Neural progenitor cell (in vitro differentiated cells): Measurements from ENCODE around the gene CDK17. TPM values are rescaled to one million over a fixed set of nuclear protein-coding genes. Genes with fewer than 3 reads are reported as not detected.

Source experiments
- DNase-seq: peaks from one replicate; pipeline ENCODE4 v3.0.0-alpha.2; 2016; ENCODE audit warnings: low spot score
- H2AFZ ChIP-seq: fragments of 200-600 bp; sonication (generic); replicated peaks from 2 replicates; pipeline ENCODE4 v1.6.1; 2016; ENCODE audit warnings: antibody characterized with exemption
- H3F3A ChIP-seq: fragments of 200-600 bp; sonication (generic); 2 replicates; pipeline ENCODE4 v1.6.1; 2016; ENCODE audit warnings: antibody characterized with exemption, low read depth
- H3K27ac ChIP-seq: fragments of 200-600 bp; sonication (generic); 2 replicates; pipeline ENCODE4 v1.5.1; 2016; ENCODE audit warnings: mild to moderate bottlenecking
- H3K27me3 ChIP-seq: fragments of 200-600 bp; sonication (generic); 2 replicates; pipeline ENCODE4 v1.6.1; 2016; ENCODE audit warnings: mild to moderate bottlenecking, moderate library complexity
- H3K36me3 ChIP-seq: fragments of 200-600 bp; sonication (generic); 2 replicates; pipeline ENCODE4 v1.5.1; 2016
- H3K4me1 ChIP-seq: fragments of 200-600 bp; sonication (generic); 2 replicates; pipeline ENCODE4 v1.6.1; 2016; ENCODE audit warnings: mixed run types
- H3K4me2 ChIP-seq: fragments of 200-600 bp; sonication (generic); 2 replicates; pipeline ENCODE4 v1.6.1; 2016
- H3K4me3 ChIP-seq: fragments of 200-600 bp; sonication (generic); 2 replicates; pipeline ENCODE4 v1.5.1; 2016
- H3K79me2 ChIP-seq: fragments of 200-600 bp; sonication (generic); 2 replicates; pipeline ENCODE4 v1.6.1; 2016; ENCODE audit warnings: low read depth
- H3K9ac ChIP-seq: fragments of 200-600 bp; sonication (generic); 2 replicates; pipeline ENCODE4 v1.6.1; 2016
- H3K9me3 ChIP-seq: fragments of 200-600 bp; sonication (generic); 2 replicates; pipeline ENCODE4 v1.5.1; 2016; ENCODE audit warnings: low read depth
- H4K20me1 ChIP-seq: fragments of 200-600 bp; sonication (generic); 2 replicates; pipeline ENCODE4 v1.6.1; 2016; ENCODE audit warnings: low read depth
- H3K27ac Mint-ChIP-seq: 3 replicates; pipeline ENCODE4 v1.8.0; 2021; ENCODE audit warnings: mixed read lengths
- H3K27me3 Mint-ChIP-seq: 2 replicates; pipeline ENCODE4 v1.8.0; 2022; ENCODE audit warnings: low read depth, mild to moderate bottlenecking, inconsistent platforms, moderate library complexity, mixed read lengths; ENCODE audit not compliant: insufficient read depth
- H3K36me3 Mint-ChIP-seq: 3 replicates; pipeline ENCODE4 v1.8.0; 2021; ENCODE audit warnings: mixed read lengths
- H3K4me1 Mint-ChIP-seq: 3 replicates; pipeline ENCODE4 v1.8.0; 2021; ENCODE audit warnings: mixed read lengths
- H3K4me3 Mint-ChIP-seq: 3 replicates; pipeline ENCODE4 v1.8.0; 2021; ENCODE audit warnings: mild to moderate bottlenecking, moderate library complexity, mixed read lengths
- H3K9me3 Mint-ChIP-seq: 3 replicates; pipeline ENCODE4 v1.8.0; 2020; ENCODE audit warnings: mixed read lengths
- CTCF ChIP-seq: fragments of 200-600 bp; sonication (generic); IDR thresholded peaks from 2 replicates; pipeline ENCODE4 v1.5.1; 2017; ENCODE audit warnings: antibody characterized with exemption, mild to moderate bottlenecking
- EZH2 ChIP-seq: fragments of 200-600 bp; sonication (generic); IDR thresholded peaks from 2 replicates; pipeline ENCODE4 v1.6.1; 2017; ENCODE audit warnings: antibody characterized with exemption, mild to moderate bottlenecking, moderate library complexity
- EZH2phosphoT487 ChIP-seq: fragments of 200-600 bp; sonication (generic); IDR thresholded peaks from 2 replicates; pipeline ENCODE4 v1.6.1; 2017; ENCODE audit warnings: antibody characterized with exemption
- total RNA-seq: library from RNA; depleted of rRNA; stranded (reverse); fragments of >200 nt; gene quantifications from 2 replicates; pipeline ENCODE4 v1.2.3, GENCODE V29; 2015; ENCODE audit warnings: low replicate concordance

Gene CDK17
- total RNA-seq, 1 donor from 2014 or later, result 61.2 TPM

DNA sequence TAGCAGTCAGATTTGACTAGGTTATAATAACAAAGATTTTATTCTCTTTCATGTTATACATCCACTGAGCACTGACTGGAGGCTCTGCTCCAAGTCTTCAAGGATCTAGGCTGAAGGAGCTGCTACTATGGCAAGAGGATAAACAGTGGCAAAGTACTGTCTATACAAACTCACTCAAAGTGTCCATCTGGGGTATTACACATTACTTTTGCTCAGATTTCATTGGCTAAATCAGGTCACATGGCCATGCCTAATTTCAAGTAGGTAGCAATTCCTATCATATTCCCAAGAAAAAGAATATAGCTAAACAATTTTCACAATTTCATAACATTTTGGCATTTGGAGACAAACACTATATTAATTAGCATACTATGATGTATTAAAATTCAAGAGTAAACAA is 40.9 kb downstream of the CDK17 start:
- H3K79me2 ChIP-seq, result peaks cover 98% of the 10 kb centered on the region
- TF ChIP-seq EZH2phosphoT487, result no peak
- no peak for TF ChIP-seq EZH2
- TF ChIP-seq CTCF, result no peak
- Mint-ChIP-seq H3K4me3 (no peak overlapping the region), H3K4me1 (peaks cover 18% of the 10 kb centered on the region), H3K27me3 (no peaks in the 10 kb centered on the region), H3K9me3 (peaks cover 3% of the 10 kb centered on the region), H3K27ac (no peak overlapping the region), H3K36me3 (peaks cover 13% of the 10 kb centered on the region)
- H3K27ac ChIP-seq, result no peak overlapping the region
- H3K36me3 ChIP-seq, result no peaks in the 10 kb centered on the region
- no peak overlapping the region for H3K9ac ChIP-seq
- no peak overlapping the region for H3K4me3 ChIP-seq
- H3K9me3 ChIP-seq, result no peaks in the 10 kb centered on the region
- no peaks in the 10 kb centered on the region for H3K27me3 ChIP-seq
- DNase-seq, result no peak
- H3K4me2 ChIP-seq, result no peak overlapping the region
- H3F3A ChIP-seq, result no peaks in the 10 kb centered on the region
- H3K4me1 ChIP-seq, result peaks cover 17% of the 10 kb centered on the region
- H4K20me1 ChIP-seq, result peaks cover 16% of the 10 kb centered on the region
- H2AFZ ChIP-seq, result no peak overlapping the region

DNA sequence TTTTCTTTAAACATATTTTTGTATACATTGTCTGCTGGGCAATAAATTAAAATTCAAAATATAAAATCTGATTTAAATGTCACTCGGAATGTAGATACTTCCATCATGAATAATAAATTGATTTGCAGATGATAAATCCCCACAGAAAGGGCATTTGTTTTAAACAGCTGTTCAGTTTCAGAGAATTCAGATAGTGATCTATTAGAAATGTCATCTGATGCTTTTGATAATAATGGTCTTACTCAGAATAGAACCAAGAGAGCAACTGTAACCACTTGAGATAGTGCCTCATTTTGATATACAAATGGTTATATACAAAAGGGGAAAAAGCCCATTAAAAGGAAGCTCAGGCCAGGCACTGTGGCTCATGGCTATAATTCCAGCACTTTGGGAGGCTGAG is 43.4 kb downstream of the CDK17 start:
- H4K20me1 ChIP-seq, result peaks cover 37% of the 10 kb centered on the region
- no peak overlapping the region for H2AFZ ChIP-seq
- H3K27ac ChIP-seq, result no peak overlapping the region
- H3K9me3 Mint-ChIP-seq, result no peaks in the 10 kb centered on the region
- H3K9ac ChIP-seq, result no peak overlapping the region
- no peak for DNase-seq
- no peaks in the 10 kb centered on the region for H3F3A ChIP-seq
- no peak overlapping the region for H3K4me3 ChIP-seq
- no peaks in the 10 kb centered on the region for H3K27me3 Mint-ChIP-seq
- peaks cover 21% of the 10 kb centered on the region for H3K4me1 Mint-ChIP-seq
- H3K36me3 Mint-ChIP-seq, result peaks cover 5% of the 10 kb centered on the region
- H3K9me3 ChIP-seq, result no peaks in the 10 kb centered on the region
- H3K36me3 ChIP-seq, result no peaks in the 10 kb centered on the region
- no peak for TF ChIP-seq EZH2phosphoT487
- TF ChIP-seq EZH2, result no peak
- TF ChIP-seq CTCF, result no peak
- H3K4me2 ChIP-seq, result no peak overlapping the region
- no peak overlapping the region for H3K4me3 Mint-ChIP-seq
- H3K4me1 ChIP-seq, result peaks cover 14% of the 10 kb centered on the region
- peaks cover 98% of the 10 kb centered on the region for H3K79me2 ChIP-seq
- no peaks in the 10 kb centered on the region for H3K27me3 ChIP-seq
- no peak overlapping the region for H3K27ac Mint-ChIP-seq

- H3K79me2 ChIP-seq, result peaks cover 98% of the 10 kb centered on the region
- H3K27ac Mint-ChIP-seq, result no peak overlapping the region
- no peak overlapping the region for H3K27ac ChIP-seq
- no peaks in the 10 kb centered on the region for H3K27me3 ChIP-seq
- no peak overlapping the region for H3K9ac ChIP-seq
- DNase-seq, result no peak
- no peak overlapping the region for H2AFZ ChIP-seq
- TF ChIP-seq EZH2phosphoT487, result no peak
- no peak for TF ChIP-seq EZH2
- no peak for TF ChIP-seq CTCF
- no peak overlapping the region for H3K4me2 ChIP-seq
- H4K20me1 ChIP-seq, result peaks cover 44% of the 10 kb centered on the region
- H3K9me3 Mint-ChIP-seq, result no peaks in the 10 kb centered on the region
- no peaks in the 10 kb centered on the region for H3K4me1 ChIP-seq
- peaks cover 9% of the 10 kb centered on the region for H3K4me1 Mint-ChIP-seq
- no peaks in the 10 kb centered on the region for H3K27me3 Mint-ChIP-seq
- no peaks in the 10 kb centered on the region for H3K36me3 Mint-ChIP-seq
- H3K9me3 ChIP-seq, result no peaks in the 10 kb centered on the region
- no peaks in the 10 kb centered on the region for H3F3A ChIP-seq
- no peak overlapping the region for H3K4me3 ChIP-seq
- H3K36me3 ChIP-seq, result no peaks in the 10 kb centered on the region
- H3K4me3 Mint-ChIP-seq, result no peak overlapping the region
These were observed 45.2 kb downstream of the CDK17 start for GRCh38 chr12:96354844-96355534.
